Measurements from ENCODE around the gene ARHGAP12.

- TF ChIP-seq CTCF (IDR thresholded peaks at IDR 0.05; ENCODE audit: low read length) (no peak), EZH2 (IDR thresholded peaks at IDR 0.05; ENCODE audit: borderline replicate concordance, low read length) (no peak)
Measured at GRCh38 chr10:31978156-31978483, 49.5 kb upstream of the ARHGAP12 start.
